ENCODE measurements around the gene NLRP13.

GRCh38 chr19:55857149-55857548 is 75.0 kb downstream of the NLRP13 start:
- TF ChIP-seq ZNF274 (IDR thresholded peaks at IDR 0.05; ENCODE audit: low read depth, low read length) (no peak), YY1 (IDR thresholded peaks at IDR 0.05; ENCODE audit: insufficient read depth, insufficient read length) (no peak)

Data from NT2/D1 (cell line).